NCI-H2196 treated with DMSO at 0.1 percent for 48 hours (cell line): ENCODE data around the gene ST3GAL2.
"Not testable (repeated sequence)": the region's sequence is repeated elsewhere in the genome, so short reads cannot be mapped to it uniquely, and the experiment has no call there.

Source experiments
- DNase-seq: peaks from one replicate; lab custom pipeline; 2025; ENCODE audit not compliant: unreplicated experiment; lab: John Stamatoyannopoulos, UW

Gene ST3GAL2

DNA sequence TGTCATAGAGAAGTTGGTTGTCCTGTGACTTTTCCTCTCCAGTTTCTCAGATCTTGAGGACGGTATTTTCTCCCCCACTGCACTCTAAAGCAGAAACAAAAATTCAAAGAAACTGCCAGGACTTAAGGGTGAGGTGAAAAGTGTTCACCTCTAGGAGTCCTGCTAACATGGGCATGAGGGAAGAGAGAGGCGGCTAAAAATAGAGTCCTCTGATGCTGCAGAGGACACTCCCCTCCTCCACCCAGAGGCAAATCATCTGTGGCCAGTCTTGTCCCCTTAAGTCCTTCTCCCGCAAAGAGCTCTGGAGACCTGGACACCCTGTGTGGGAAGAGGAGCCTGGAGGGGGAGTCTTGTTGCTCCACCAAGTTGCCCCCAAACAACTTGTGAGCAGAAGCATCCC is 96.9 kb downstream of the ST3GAL2 start:
- no peak for DNase-seq

GRCh38 chr16:70341600-70341999 is 97.3 kb downstream of the ST3GAL2 start:
- no peak for DNase-seq

DNA sequence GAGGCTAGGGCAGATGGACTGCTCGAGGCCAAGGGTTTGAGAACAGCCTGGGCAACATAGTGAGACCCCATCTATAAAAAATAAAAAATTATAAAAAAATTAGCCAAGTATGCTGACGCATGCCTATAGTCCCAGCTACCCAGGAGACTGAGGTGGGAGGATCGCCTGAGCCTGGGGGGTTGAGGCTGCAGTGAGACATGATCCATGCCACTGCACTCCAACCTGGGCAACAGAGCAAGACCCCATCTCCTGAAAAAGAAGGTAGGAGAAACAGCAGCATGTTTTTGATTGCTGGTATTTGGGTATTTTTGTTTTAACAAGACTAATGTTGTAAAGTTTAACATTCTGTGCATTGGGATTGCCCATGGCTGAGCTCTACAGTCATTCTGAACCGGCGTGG is 101.1 kb downstream of the ST3GAL2 start:
- DNase-seq, result no peak

DNA sequence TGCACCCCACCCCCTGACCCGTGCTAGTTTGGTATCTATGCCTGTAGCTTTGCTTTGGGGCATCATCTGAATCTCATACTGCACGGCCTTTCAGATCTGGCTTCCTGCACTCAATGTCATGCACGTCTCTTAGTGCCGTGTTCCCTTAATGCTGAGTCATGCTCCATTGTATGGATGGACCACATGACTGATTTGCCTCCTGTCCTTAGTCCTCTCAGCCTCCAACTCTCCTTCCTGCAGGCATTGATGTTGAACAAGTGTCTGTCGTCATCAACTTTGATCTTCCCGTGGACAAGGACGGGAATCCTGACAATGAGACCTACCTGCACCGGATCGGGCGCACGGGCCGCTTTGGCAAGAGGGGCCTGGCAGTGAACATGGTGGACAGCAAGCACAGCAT is 106.2 kb downstream of the ST3GAL2 start:
- DNase-seq, result not testable (repeated sequence)

- DNase-seq, result no peak
These were observed 107.1 kb downstream of the ST3GAL2 start for GRCh38 chr16:70331588-70332358.

DNA sequence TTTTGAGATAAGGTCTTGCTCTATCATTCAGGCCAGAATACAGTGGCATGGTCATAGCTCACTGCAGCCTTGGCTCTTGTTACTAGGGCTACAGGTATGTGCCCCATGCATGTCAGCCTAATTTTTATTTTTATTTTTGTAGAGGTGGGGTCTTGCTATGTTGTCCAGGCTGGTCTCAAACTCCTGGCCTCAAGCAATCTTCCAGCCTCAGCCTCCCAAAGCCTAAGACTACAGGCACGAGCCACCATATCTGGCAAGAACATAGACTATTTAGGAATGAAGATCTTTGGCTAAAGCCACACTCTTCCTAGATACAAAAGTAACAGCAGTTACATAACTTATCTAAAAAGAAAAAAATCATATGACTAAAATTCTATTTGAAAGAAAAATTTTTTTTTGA is 107.8 kb downstream of the ST3GAL2 start:
- DNase-seq, result no peak
